Kasumi-1 (cell line): ENCODE measurements around the gene NOP16.

Experiments used
- DNase-seq, 2 experiments: peaks; one replicate each; lab custom pipeline; 2025; lab: John Stamatoyannopoulos, UW

Gene NOP16

GRCh38 chr5:176384991-176385390, 3.4 kb downstream of the NOP16 start:
- no peak for DNase-seq

GRCh38 chr5:176384366-176384930, 4.0 kb downstream of the NOP16 start:
- DNase-seq: no peak

- no peak for DNase-seq
These were observed 4.4 kb downstream of the NOP16 start for GRCh38 chr5:176383961-176384360.

- DNase-seq: no peak
These were observed 5.0 kb downstream of the NOP16 start for GRCh38 chr5:176383248-176383905.

- DNase-seq: no peak
These were observed 5.7 kb downstream of the NOP16 start for GRCh38 chr5:176382721-176383120.

- no peak for DNase-seq
These were observed 6.4 kb downstream of the NOP16 start for GRCh38 chr5:176381979-176382378.

GRCh38 chr5:176381423-176381822, 7.0 kb downstream of the NOP16 start:
- no peak for DNase-seq

GRCh38 chr5:176379881-176380280, 8.5 kb downstream of the NOP16 start:
- peak; percentile 72 to 80 for DNase-seq

GRCh38 chr5:176373100-176373818, 15.1 kb downstream of the NOP16 start:
- DNase-seq: peak; percentile 9 to 12

GRCh38 chr5:176371621-176372539, 16.5 kb downstream of the NOP16 start:
- DNase-seq: no peak

GRCh38 chr5:176369934-176370711, 18.3 kb downstream of the NOP16 start:
- DNase-seq: no peak

- DNase-seq: no peak
These were observed 19.7 kb downstream of the NOP16 start for GRCh38 chr5:176368726-176369125.

- no peak for DNase-seq
These were observed 22.0 kb downstream of the NOP16 start for GRCh38 chr5:176366232-176366894.

GRCh38 chr5:176365351-176366231, 22.8 kb downstream of the NOP16 start, which contains the start of gene ARL10:
Gene ARL10, plus strand, starts transcription at chr5:176365487. Its CDS starts 77 bp downstream, at chr5:176365564.
- peak in 1 of 2 experiments; percentile 30 for DNase-seq

- DNase-seq: peak in 1 of 2 experiments; percentile 9
These were observed 23.5 kb downstream of the NOP16 start for GRCh38 chr5:176364765-176365350.

GRCh38 chr5:176362233-176362490, 26.2 kb downstream of the NOP16 start:
- no peak for DNase-seq

- peak; percentile 87 to 92 for DNase-seq
These were observed 26.8 kb downstream of the NOP16 start, which contains the start of gene KIAA1191 for GRCh38 chr5:176361437-176362232. Gene KIAA1191, minus strand, starts transcription at chr5:176361764. Its CDS starts 2,256 bp downstream, at chr5:176359508.

- peak; percentile 5 to 32 for DNase-seq
These were observed 27.4 kb downstream of the NOP16 start for GRCh38 chr5:176360894-176361436.
